Ishikawa (cell line): ENCODE results near the gene GALNT14.

Experiments used
- CEBPB ChIP-seq: IDR thresholded peaks from 2 replicates; pipeline ENCODE4 v1.6.1; 2012
- CREB1 ChIP-seq: IDR thresholded peaks from 2 replicates; pipeline ENCODE4 v1.6.1; 2012; ENCODE audit warnings: low read depth
- EGR1 ChIP-seq: IDR thresholded peaks from 2 replicates; pipeline ENCODE4 v1.6.1; 2012
- EP300 ChIP-seq: IDR thresholded peaks from 2 replicates; pipeline ENCODE4 v1.6.1; 2012; ENCODE audit warnings: borderline replicate concordance
- FOXM1 ChIP-seq: IDR thresholded peaks from 2 replicates; pipeline ENCODE4 v1.6.1; 2012; ENCODE audit warnings: low read depth, borderline replicate concordance
- MAX ChIP-seq: IDR thresholded peaks from 2 replicates; pipeline ENCODE4 v1.6.1; 2012
- NFIC ChIP-seq: IDR thresholded peaks from 2 replicates; pipeline ENCODE4 v1.6.1; 2012
- RAD21 ChIP-seq: IDR thresholded peaks from 2 replicates; pipeline ENCODE4 v1.6.1; 2012; ENCODE audit warnings: low read depth
- REST ChIP-seq: IDR thresholded peaks from 2 replicates; pipeline ENCODE4 v1.6.1; 2012; ENCODE audit warnings: low read depth, mild to moderate bottlenecking
- TAF1 ChIP-seq: IDR thresholded peaks from 2 replicates; pipeline ENCODE4 v1.6.1; 2012; ENCODE audit warnings: low read depth, mild to moderate bottlenecking
- TCF12 ChIP-seq: IDR thresholded peaks from 2 replicates; pipeline ENCODE4 v1.6.1; 2012; ENCODE audit warnings: low read depth
- TEAD4 ChIP-seq: IDR thresholded peaks from 2 replicates; pipeline ENCODE4 v1.6.1; 2012
- USF1 ChIP-seq: IDR thresholded peaks from 2 replicates; pipeline ENCODE4 v1.6.1; 2012
- YY1 ChIP-seq: IDR thresholded peaks from 2 replicates; pipeline ENCODE4 v1.6.1; 2012; ENCODE audit warnings: low read depth
- ZBTB7A ChIP-seq: IDR thresholded peaks from 2 replicates; pipeline ENCODE4 v1.6.1; 2012; ENCODE audit warnings: low read depth

Gene GALNT14

DNA sequence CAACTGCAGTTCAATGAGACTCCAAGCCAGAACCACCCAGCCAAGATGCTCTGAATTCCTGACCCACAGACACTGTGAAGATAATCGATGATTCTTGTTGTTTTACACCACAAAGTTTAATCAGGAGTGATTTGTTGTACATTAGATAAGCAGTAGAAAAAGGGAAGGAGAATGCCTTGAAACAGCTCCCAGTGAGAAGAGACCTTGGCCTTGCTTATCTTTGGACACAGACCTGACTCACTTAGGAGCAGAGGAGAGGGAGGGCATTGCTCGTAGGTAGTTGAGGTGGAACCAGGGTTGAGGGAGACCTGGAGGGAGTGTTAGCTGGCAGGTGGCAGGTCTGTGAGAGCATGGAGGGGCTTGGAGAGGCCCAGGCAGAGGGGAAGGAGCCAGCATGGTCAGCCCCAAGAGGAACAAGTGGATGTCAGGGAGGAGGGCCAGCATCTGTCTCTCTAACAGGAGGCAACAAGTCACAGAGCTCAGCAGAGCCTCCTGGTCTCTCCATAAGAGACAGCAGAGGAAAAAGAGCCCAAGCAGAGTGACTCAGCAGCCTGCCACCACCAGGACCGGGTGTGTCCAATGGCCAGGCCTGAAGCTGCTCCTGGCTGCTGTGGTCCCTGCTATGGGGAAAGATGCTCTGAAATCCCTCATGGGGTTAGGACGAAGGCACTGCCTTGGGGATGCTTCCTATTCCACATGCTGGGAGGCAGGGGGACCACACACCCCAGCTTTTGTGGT lies 169.4 kb downstream of the GALNT14 start:
- TF ChIP-seq CEBPB: no peak
- TF ChIP-seq FOXM1: no peak
- TF ChIP-seq MAX: no peak
- TF ChIP-seq EP300: no peak
- TF ChIP-seq EGR1: no peak

DNA sequence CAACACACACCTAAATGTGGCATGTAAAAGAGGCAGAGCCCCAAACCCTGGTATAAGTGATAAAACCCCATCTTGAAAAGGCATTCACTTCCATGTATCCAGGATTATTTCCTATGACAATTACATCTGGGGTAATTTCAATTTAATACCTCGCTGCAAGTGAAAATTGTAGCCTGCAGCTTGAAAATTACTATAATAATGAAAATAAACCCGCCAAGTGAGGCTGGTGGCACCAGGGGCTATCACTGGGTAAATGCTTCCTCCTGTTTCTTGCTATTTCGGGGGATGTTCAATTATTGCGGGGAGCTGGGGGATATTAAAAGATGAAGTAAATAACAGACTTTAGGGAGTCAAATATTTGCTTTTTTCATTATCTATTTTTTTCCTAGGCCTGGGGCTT lies 171.5 kb downstream of the GALNT14 start:
- TF ChIP-seq EP300 (no peak), CREB1 (no peak), TCF12 (no peak), REST (no peak), FOXM1 (no peak), YY1 (no peak), TAF1 (no peak), ZBTB7A (no peak)

DNA sequence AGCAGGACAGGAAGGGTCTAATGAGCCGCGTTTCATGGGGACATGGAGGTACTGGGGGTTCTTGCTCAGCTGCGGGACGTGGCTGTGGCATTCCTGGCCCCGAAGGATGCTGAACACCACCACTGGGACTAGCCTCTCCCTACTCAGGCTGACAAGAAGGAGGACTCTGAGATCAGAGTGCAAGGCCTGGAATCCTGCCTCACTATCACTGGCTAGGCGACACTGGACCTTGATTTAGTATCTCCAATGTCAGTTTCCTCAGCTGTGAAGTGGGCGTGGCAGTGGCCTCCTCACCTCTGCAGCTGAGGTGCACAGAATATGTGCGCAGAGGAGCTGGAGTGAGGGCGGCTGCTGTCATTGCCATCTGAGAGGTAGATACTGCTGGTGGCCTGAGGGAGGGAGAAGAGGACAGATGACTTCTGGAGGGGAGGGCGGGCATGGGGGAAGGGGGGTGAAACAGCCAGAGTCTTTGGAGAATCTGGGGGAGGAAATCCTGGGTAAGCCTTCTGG lies 173.2 kb downstream of the GALNT14 start:
- TF ChIP-seq YY1 (no peak), NFIC (no peak), RAD21 (no peak), TCF12 (no peak), EP300 (no peak), CREB1 (no peak), EGR1 (no peak), USF1 (no peak), TEAD4 (no peak), FOXM1 (no peak), CEBPB (no peak), MAX (no peak)

DNA sequence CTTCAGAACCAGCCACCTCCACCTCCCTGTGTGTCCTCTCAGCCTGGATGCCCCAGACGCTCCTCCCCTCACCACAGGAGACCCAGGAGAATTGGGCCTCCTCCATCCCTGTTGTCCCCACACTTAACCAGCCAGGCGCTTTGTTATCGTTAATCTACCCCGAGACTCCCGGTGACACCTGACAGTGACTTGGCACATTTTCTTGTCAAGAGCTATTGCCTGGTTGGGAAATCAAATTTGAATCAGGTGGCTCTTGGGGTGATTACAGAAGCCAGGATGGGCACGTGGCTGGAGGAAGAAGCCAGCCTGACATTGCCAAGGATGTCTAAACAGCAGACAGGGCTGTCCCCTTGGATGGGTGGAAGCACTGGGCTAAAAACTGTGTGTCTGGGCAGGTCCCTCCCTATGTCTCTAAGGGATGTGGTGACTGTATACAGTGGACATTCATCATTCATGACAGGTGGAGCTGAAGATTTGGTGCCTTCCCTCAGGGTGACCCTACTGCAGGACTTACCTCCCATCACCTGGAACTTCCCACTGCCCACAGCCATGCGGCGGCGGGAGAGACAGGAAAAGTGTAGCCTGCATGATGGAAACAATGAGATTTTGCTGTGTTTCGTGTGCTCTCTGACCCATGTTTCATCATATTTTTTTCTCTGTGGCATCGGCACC lies 173.8 kb downstream of the GALNT14 start:
- TF ChIP-seq CEBPB (no peak), FOXM1 (no peak), CREB1 (no peak), NFIC (no peak)

GRCh38 chr2:30963184-30963583 lies 175.1 kb downstream of the GALNT14 start:
- TF ChIP-seq TEAD4 (no peak), TCF12 (no peak), RAD21 (no peak), TAF1 (no peak)

DNA sequence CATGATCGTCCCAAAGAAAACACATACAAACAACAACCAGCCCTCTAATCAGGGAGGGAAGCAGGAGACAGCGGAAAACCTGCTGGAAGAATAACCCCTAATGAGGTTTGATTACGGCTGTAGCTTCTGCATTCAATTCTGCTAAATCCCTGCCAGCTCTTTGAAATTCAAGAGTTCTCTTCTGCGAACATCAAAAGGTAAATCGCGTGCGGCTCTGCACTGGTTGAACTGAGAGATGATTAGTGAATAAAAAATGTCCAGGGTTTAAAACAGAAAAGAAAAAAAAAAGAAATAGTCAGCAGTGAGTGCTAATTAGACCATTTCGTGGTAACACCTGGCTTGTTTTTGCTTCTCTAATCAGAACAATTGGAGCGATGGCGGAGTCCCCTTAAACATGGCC lies 178.0 kb downstream of the GALNT14 start:
- no peak for TF ChIP-seq EGR1
- TF ChIP-seq RAD21: no peak
- TF ChIP-seq TAF1: no peak
- TF ChIP-seq CEBPB: no peak
- TF ChIP-seq NFIC: no peak
- no peak for TF ChIP-seq MAX
- TF ChIP-seq TEAD4: no peak
- no peak for TF ChIP-seq EP300
- no peak for TF ChIP-seq FOXM1
- TF ChIP-seq USF1: no peak
- TF ChIP-seq ZBTB7A: no peak
- TF ChIP-seq TCF12: no peak
- no peak for TF ChIP-seq CREB1
- TF ChIP-seq REST: no peak
- no peak for TF ChIP-seq YY1
